ENCODE data around the gene RRP1B.

GRCh38 chr21:43726686-43727518 is 67.5 kb downstream of the RRP1B start:
- TF ChIP-seq, protein P1, sequence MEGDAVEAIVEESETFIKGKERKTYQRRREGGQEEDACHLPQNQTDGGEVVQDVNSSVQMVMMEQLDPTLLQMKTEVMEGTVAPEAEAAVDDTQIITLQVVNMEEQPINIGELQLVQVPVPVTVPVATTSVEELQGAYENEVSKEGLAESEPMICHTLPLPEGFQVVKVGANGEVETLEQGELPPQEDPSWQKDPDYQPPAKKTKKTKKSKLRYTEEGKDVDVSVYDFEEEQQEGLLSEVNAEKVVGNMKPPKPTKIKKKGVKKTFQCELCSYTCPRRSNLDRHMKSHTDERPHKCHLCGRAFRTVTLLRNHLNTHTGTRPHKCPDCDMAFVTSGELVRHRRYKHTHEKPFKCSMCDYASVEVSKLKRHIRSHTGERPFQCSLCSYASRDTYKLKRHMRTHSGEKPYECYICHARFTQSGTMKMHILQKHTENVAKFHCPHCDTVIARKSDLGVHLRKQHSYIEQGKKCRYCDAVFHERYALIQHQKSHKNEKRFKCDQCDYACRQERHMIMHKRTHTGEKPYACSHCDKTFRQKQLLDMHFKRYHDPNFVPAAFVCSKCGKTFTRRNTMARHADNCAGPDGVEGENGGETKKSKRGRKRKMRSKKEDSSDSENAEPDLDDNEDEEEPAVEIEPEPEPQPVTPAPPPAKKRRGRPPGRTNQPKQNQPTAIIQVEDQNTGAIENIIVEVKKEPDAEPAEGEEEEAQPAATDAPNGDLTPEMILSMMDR (IDR thresholded peaks at IDR 0.05; ENCODE audit: poor library complexity, severe bottlenecking) = no peak
- TF ChIP-seq RAD21 (conservative IDR thresholded peaks at IDR 0.05) (no peak), TAF1 (IDR thresholded peaks at IDR 0.05; ENCODE audit: low read depth) (no peak)
